OCI-LY7 (cell line): Measurements from ENCODE around the gene METTL1. TPM values are rescaled to one million over a fixed set of nuclear protein-coding genes. Genes with fewer than 3 reads are reported as not detected.

ENCODE experiments used
- BruUV-seq: library from RNA; stranded (reverse); fragments of 400-500 nt; replicated peaks from 2 replicates; lab custom pipeline; 2021; lab: Mats Ljungman, UMichigan
- CTCF ChIA-PET: fragments of 300-600 bp; sonication (Branson Sonifier 250); formaldehyde crosslinking; loops from one replicate; lab custom pipeline; 2022; ENCODE audit warnings: antibody characterized with exemption; ENCODE audit not compliant: unreplicated experiment; lab: Charles Lee
- POLR2A ChIA-PET: fragments of 300-600 bp; sonication (Branson Sonifier 250); formaldehyde crosslinking; loops from one replicate; lab custom pipeline; 2022; ENCODE audit warnings: antibody characterized with exemption; lab: Charles Lee
- DNase-seq: peaks from one replicate; pipeline ENCODE4 v3.0.0-alpha.2; 2015; ENCODE audit warnings: low spot score
- H2AFZ ChIP-seq: fragments of 200-600 bp; sonication (generic), shearing (Covaris generic); 2 replicates; pipeline ENCODE4 v1.6.1; 2014; ENCODE audit warnings: mild to moderate bottlenecking, antibody characterized with exemption, low read length, moderate library complexity
- H3K27ac ChIP-seq: fragments of 200-600 bp; sonication (generic); 2 replicates; pipeline ENCODE4 v1.5.1; 2014; ENCODE audit warnings: mixed run types, low read depth, mild to moderate bottlenecking, moderate library complexity, low read length, inconsistent platforms; ENCODE audit not compliant: poor library complexity, severe bottlenecking
- H3K36me3 ChIP-seq: fragments of 200-600 bp; sonication (generic); 2 replicates; pipeline ENCODE4 v1.6.1; 2014; ENCODE audit warnings: mild to moderate bottlenecking, antibody characterized with exemption, low read length, moderate library complexity, mixed read lengths; ENCODE audit not compliant: insufficient read depth
- H3K4me1 ChIP-seq: fragments of 200-600 bp; sonication (generic); 2 replicates; pipeline ENCODE4 v1.5.1; 2014; ENCODE audit warnings: mild to moderate bottlenecking, low read length; ENCODE audit not compliant: insufficient read depth, poor library complexity, severe bottlenecking
- H3K4me2 ChIP-seq: fragments of 200-600 bp; sonication (generic); 2 replicates; pipeline ENCODE4 v1.6.1; 2014; ENCODE audit warnings: mild to moderate bottlenecking, low read length
- H3K4me3 ChIP-seq: fragments of 200-600 bp; sonication (generic); 2 replicates; pipeline ENCODE4 v1.5.1; 2014; ENCODE audit warnings: mild to moderate bottlenecking, low read depth, low read length; ENCODE audit not compliant: poor library complexity, severe bottlenecking
- H3K79me2 ChIP-seq: fragments of 200-600 bp; sonication (generic); 2 replicates; pipeline ENCODE4 v1.6.1; 2016; ENCODE audit warnings: low read depth, mild to moderate bottlenecking, low read length, moderate library complexity, mixed read lengths; ENCODE audit not compliant: insufficient read depth
- H3K9me2 ChIP-seq: fragments of 200-600 bp; sonication (generic); 2 replicates; pipeline ENCODE4 v1.6.1; 2016; ENCODE audit warnings: mild to moderate bottlenecking, low read length, mixed read lengths; ENCODE audit not compliant: insufficient read depth
- H3K9me3 ChIP-seq: fragments of 200-600 bp; sonication (generic); 2 replicates; pipeline ENCODE4 v1.6.1; 2014; ENCODE audit warnings: mild to moderate bottlenecking, mixed run types, low read length, mixed read lengths
- H4K20me1 ChIP-seq: fragments of 200-600 bp; sonication (generic); 2 replicates; pipeline ENCODE4 v1.6.1; 2014; ENCODE audit warnings: mild to moderate bottlenecking, antibody characterized with exemption, low read length, moderate library complexity, mixed read lengths; ENCODE audit not compliant: insufficient read depth
- CTCF ChIP-seq: fragments of 200-600 bp; sonication (generic); conservative IDR thresholded peaks from 2 replicates; pipeline ENCODE4 v1.5.1; 2014; ENCODE audit warnings: mild to moderate bottlenecking, antibody characterized with exemption, low read length, moderate library complexity, mixed read lengths
- EZH2phosphoT487 ChIP-seq: fragments of 200-600 bp; sonication (generic); IDR thresholded peaks from 2 replicates; pipeline ENCODE4 v1.6.1; 2018; ENCODE audit warnings: low read depth, borderline replicate concordance, mild to moderate bottlenecking, mixed run types, antibody characterized with exemption, low read length, moderate library complexity, mixed read lengths
- intact Hi-C: fragments of 100-400 bp; cut with micrococcal nuclease; formaldehyde crosslinking; loops from one replicate; pipeline ENCODE4 v1.10.0; 2022; ENCODE audit not compliant: unreplicated experiment
- total RNA-seq, 2 experiments: library from RNA; depleted of rRNA in 1 of 2; stranded (reverse); fragments of >200 nt in 1 of 2; shearing (Covaris generic) in 1 of 2; gene quantifications; 2 replicates each; pipeline ENCODE4 v1.2.3, GENCODE V29; 2014 to 2022

METTL1 gene
- total RNA-seq, 2 experiments from 2014 or later, result 22.2 to 23.6 TPM

DNA sequence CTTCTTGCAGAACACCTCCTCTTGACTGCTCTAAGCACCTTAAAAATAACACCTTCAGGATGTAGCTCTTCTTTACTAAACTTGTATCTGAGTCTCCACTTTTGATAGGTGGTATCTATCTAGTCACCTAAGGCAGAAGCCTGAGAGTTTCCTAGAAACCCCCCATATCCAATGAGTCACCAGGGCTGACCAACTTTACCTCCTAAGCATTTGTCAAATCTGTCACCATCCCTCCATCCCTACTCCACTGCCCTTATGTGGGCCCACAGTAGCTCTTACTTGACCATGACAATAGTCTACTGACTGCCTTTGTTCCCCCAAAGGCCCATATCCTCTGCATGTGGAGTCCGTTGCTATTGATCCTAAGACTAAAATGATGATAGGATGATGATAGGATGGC, 30.7 kb upstream of the METTL1 start:
- Histone ChIP-seq H3K79me2 (no peaks in the 10 kb centered on the region), H4K20me1 (no peaks in the 10 kb centered on the region), H3K4me3 (no peak overlapping the region), H3K9me2 (no peaks in the 10 kb centered on the region), H3K9me3 (no peaks in the 10 kb centered on the region), H3K4me1 (no peaks in the 10 kb centered on the region), H3K4me2 (no peak overlapping the region), H2AFZ (no peak overlapping the region), H3K27ac (no peak overlapping the region), H3K36me3 (peaks cover 30% of the 10 kb centered on the region; the same call in 1 of the 2 replicates)
- no TSS peak for BruUV-seq
- ChIA-PET POLR2A (interaction anchor here (0.6 to 2.1 kb wide), 6 partner anchors 18 to 115 kb away, joined by 3 to 5 read pairs (median 3); no protein-coding TSS in a partner anchor), CTCF (interaction anchor here (0.6 to 1.4 kb wide), 5 partner anchors 13 to 93 kb away, joined by 3 to 7 read pairs (median 3); partner anchors contain the start of gene AVIL)
- intact Hi-C loops, result loop anchor here (1.0 kb wide), 2 partner anchors 29 to 103 kb away; no protein-coding TSS in a partner anchor
- DNase-seq, result no peak
- TF ChIP-seq EZH2phosphoT487, result no peak

DNA sequence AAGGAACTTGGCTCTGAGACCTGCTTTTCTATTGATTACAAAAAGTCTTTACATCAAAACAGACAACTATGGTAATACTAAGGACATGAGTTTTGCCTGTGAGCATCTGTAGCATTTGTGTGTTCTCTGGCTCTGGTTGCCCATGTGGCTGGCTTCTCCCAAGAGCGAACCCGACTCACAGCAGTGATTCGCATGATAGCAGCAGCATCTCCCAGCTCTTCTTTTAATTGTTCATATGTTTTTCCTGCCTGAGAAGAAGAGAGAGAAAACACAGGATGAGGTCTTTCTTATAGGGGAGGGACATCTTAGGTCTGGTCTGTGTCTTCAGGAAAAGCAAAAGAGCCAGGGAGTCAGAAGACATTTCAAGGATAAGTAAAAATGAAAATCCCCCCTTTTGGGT, 29.1 kb upstream of the METTL1 start:
- H3K4me3 ChIP-seq, result no peak overlapping the region
- POLR2A ChIA-PET, result no interaction called here
- no peaks in the 10 kb centered on the region for H3K79me2 ChIP-seq
- no peak overlapping the region for H3K4me2 ChIP-seq
- no peaks in the 10 kb centered on the region for H3K9me3 ChIP-seq
- no peaks in the 10 kb centered on the region for H4K20me1 ChIP-seq
- H3K27ac ChIP-seq, result no peak overlapping the region
- CTCF ChIA-PET, result no interaction called here
- peaks cover 47% of the 10 kb centered on the region for H3K36me3 ChIP-seq
- no peaks in the 10 kb centered on the region for H3K9me2 ChIP-seq
- H3K4me1 ChIP-seq, result no peaks in the 10 kb centered on the region
- BruUV-seq, result no TSS peak
- no peak for TF ChIP-seq CTCF
- TF ChIP-seq EZH2phosphoT487, result no peak
- no peak for DNase-seq
- H2AFZ ChIP-seq, result no peak overlapping the region
- intact Hi-C loops, result no loop called here

- H3K4me3 ChIP-seq, result no peak overlapping the region
- no peaks in the 10 kb centered on the region for H4K20me1 ChIP-seq
- H3K4me1 ChIP-seq, result no peaks in the 10 kb centered on the region
- no TSS peak for BruUV-seq
- CTCF ChIA-PET, result no interaction called here
- no peaks in the 10 kb centered on the region for H3K9me2 ChIP-seq
- H3K9me3 ChIP-seq, result no peaks in the 10 kb centered on the region
- POLR2A ChIA-PET, result interaction anchor here (0.7 kb wide), 1 partner anchor 17 kb away, joined by 3 read pairs; no protein-coding TSS in a partner anchor
- intact Hi-C loops, result no loop called here
- H2AFZ ChIP-seq, result no peak overlapping the region
- H3K79me2 ChIP-seq, result no peaks in the 10 kb centered on the region
- no peak overlapping the region for H3K27ac ChIP-seq
- no peak for DNase-seq
- no peak overlapping the region for H3K4me2 ChIP-seq
- TF ChIP-seq CTCF (no peak), EZH2phosphoT487 (no peak)
- H3K36me3 ChIP-seq, result peaks cover 71% of the 10 kb centered on the region
Measured at GRCh38 chr12:57797933-57798332, 26.0 kb upstream of the METTL1 start.
